Keratinocyte (primary cell): ENCODE measurements around the gene HAND2.

Source experiments
- CTCF ChIP-seq, 3 experiments: IDR thresholded peaks in 1 of 3; conservative IDR thresholded peaks in 1 of 3; optimal IDR thresholded peaks in 1 of 3; 2 replicates in 2 of 3; 3 replicates in 1 of 3; pipeline versions ENCODE3 to v1.5.1; 2011; ENCODE audit warnings: low read length in 3 of 3, mild to moderate bottlenecking in 3 of 3, moderate library complexity in 2 of 3, control low read depth in 1 of 3, inconsistent platforms in 1 of 3; ENCODE audit not compliant: insufficient read depth in 2 of 3; ENCODE audit errors: extremely low read depth in 1 of 3
- EZH2 ChIP-seq: IDR thresholded peaks from one replicate; pipeline ENCODE4 v1.6.1; 2012; ENCODE audit warnings: inconsistent platforms, mild to moderate bottlenecking, low read length, moderate library complexity

DNA sequence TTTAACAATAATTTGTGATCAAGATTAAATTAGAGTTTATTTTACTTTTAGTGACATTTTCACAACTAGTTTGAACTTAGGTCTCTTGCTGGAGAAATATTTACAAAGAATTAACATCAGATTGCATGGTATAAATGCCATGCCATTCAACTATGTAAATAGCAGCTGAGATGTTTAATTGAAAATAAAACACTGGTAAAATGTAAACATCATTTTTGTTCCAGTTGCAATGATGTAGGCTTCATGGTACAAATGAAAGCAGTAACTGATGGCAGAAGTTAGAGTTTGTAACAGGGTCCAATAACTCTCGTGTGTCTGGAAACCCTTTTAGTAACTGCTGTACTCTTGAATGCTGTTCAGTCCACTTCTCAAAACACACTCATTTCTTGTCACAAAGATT, 43.7 kb upstream of the HAND2 start:
- no peak for TF ChIP-seq CTCF (optimal IDR thresholded peaks at IDR 0.05 in 1 of 3, IDR thresholded peaks at IDR 0.05 in 1 of 3, conservative IDR thresholded peaks at IDR 0.05 in 1 of 3; ENCODE audit: extremely low read depth in 1 of 3, insufficient read depth in 2 of 3, low read length in 3 of 3)
- TF ChIP-seq EZH2: no peak
